Activated CD8-positive, alpha-beta T cell treated with anti-CD3 and anti-CD28 coated beads for 36 hours (primary cell): ENCODE data around the gene ACP3. TPM values are rescaled to one million over a fixed set of nuclear protein-coding genes. Genes with fewer than 3 reads are reported as not detected.

Experiments
- ATAC-seq: fragments of 200-7000 bp; cut with Tn5 transposase; one replicate; pipeline ENCODE4 v1.10.0; 2021; ENCODE audit warnings: mild to moderate bottlenecking, moderate library complexity
- CTCF ChIA-PET: fragments of 350-600 bp; sonication (Branson Sonifier 250); formaldehyde crosslinking; loops from one replicate; lab custom pipeline; 2021; ENCODE audit warnings: antibody characterized with exemption; lab: Charles Lee
- POLR2A ChIA-PET: fragments of 350-600 bp; sonication (Branson Sonifier 250); formaldehyde crosslinking; loops from one replicate; lab custom pipeline; 2021; ENCODE audit warnings: antibody characterized with exemption; lab: Charles Lee
- DNase-seq: peaks from one replicate; pipeline ENCODE4 v3.0.0-alpha.2; 2020
- H3K27ac Mint-ChIP-seq: one replicate; pipeline ENCODE4 v1.8.0; 2021; ENCODE audit warnings: mild to moderate bottlenecking, mixed read lengths
- H3K27me3 Mint-ChIP-seq: one replicate; pipeline ENCODE4 v1.8.0; 2021; ENCODE audit warnings: mixed read lengths
- H3K36me3 Mint-ChIP-seq: one replicate; pipeline ENCODE4 v1.8.0; 2021; ENCODE audit warnings: low read depth, mixed read lengths
- H3K4me1 Mint-ChIP-seq: one replicate; pipeline ENCODE4 v1.8.0; 2021; ENCODE audit warnings: low read depth, mixed read lengths
- H3K4me3 Mint-ChIP-seq: one replicate; pipeline ENCODE4 v1.8.0; 2021; ENCODE audit warnings: mild to moderate bottlenecking, moderate library complexity, mixed read lengths
- H3K9me3 Mint-ChIP-seq: one replicate; pipeline ENCODE4 v1.8.0; 2021; ENCODE audit warnings: mixed read lengths
- intact Hi-C: fragments of 100-400 bp; cut with micrococcal nuclease; formaldehyde crosslinking; loops from one replicate; pipeline ENCODE4 v1.10.0; 2022
- total RNA-seq, 2 experiments: library from RNA; stranded (reverse); gene quantifications; one replicate each; pipeline ENCODE4 v1.2.3, GENCODE V29; 2021
- TF ChIP-seq, protein P1 (sequence below): fragments of 200-600 bp; IDR thresholded peaks from one replicate; pipeline ENCODE4 v1.8.0; 2022; ENCODE audit warnings: antibody characterized with exemption, mild to moderate bottlenecking

Gene ACP3
- total RNA-seq, 2 experiments from 2014 or later = not detected

- ChIA-PET POLR2A (no interaction called here), CTCF (no interaction called here)
- Mint-ChIP-seq H3K4me1 (peaks cover 1% of the 10 kb centered on the region), H3K27me3 (peaks cover 10% of the 10 kb centered on the region), H3K4me3 (no peak overlapping the region), H3K27ac (no peak overlapping the region), H3K9me3 (no peaks in the 10 kb centered on the region), H3K36me3 (no peaks in the 10 kb centered on the region)
- DNase-seq (no peak), ATAC-seq (no peak)
- intact Hi-C loops = no loop called here
- TF ChIP-seq, protein P1, sequence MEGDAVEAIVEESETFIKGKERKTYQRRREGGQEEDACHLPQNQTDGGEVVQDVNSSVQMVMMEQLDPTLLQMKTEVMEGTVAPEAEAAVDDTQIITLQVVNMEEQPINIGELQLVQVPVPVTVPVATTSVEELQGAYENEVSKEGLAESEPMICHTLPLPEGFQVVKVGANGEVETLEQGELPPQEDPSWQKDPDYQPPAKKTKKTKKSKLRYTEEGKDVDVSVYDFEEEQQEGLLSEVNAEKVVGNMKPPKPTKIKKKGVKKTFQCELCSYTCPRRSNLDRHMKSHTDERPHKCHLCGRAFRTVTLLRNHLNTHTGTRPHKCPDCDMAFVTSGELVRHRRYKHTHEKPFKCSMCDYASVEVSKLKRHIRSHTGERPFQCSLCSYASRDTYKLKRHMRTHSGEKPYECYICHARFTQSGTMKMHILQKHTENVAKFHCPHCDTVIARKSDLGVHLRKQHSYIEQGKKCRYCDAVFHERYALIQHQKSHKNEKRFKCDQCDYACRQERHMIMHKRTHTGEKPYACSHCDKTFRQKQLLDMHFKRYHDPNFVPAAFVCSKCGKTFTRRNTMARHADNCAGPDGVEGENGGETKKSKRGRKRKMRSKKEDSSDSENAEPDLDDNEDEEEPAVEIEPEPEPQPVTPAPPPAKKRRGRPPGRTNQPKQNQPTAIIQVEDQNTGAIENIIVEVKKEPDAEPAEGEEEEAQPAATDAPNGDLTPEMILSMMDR = no peak
These were observed 61.0 kb downstream of the ACP3 start for GRCh38 chr3:132378048-132378762.

- intact Hi-C loops = no loop called here
- TF ChIP-seq, protein P1 = no peak
- CTCF ChIA-PET = no interaction called here
- Mint-ChIP-seq H3K4me1 (peaks cover 1% of the 10 kb centered on the region), H3K4me3 (no peak overlapping the region), H3K9me3 (no peaks in the 10 kb centered on the region), H3K27me3 (peaks cover 10% of the 10 kb centered on the region), H3K36me3 (no peaks in the 10 kb centered on the region), H3K27ac (no peak overlapping the region)
- DNase-seq (no peak), ATAC-seq (no peak)
- POLR2A ChIA-PET = no interaction called here
These were observed 61.6 kb downstream of the ACP3 start for GRCh38 chr3:132378846-132379245.

- no peak overlapping the region for H3K4me3 Mint-ChIP-seq
- no peak for DNase-seq
- no peak for ATAC-seq
- POLR2A ChIA-PET = no interaction called here
- intact Hi-C loops = no loop called here
- H3K4me1 Mint-ChIP-seq = peaks cover 1% of the 10 kb centered on the region
- CTCF ChIA-PET = no interaction called here
- TF ChIP-seq, protein P1 = no peak
- H3K36me3 Mint-ChIP-seq = no peaks in the 10 kb centered on the region
- no peaks in the 10 kb centered on the region for H3K9me3 Mint-ChIP-seq
- peaks cover 11% of the 10 kb centered on the region for H3K27me3 Mint-ChIP-seq
- no peak overlapping the region for H3K27ac Mint-ChIP-seq
These were observed 63.7 kb downstream of the ACP3 start for GRCh38 chr3:132380920-132381319.

- ATAC-seq (no peak), DNase-seq (no peak)
- H3K9me3 Mint-ChIP-seq = no peaks in the 10 kb centered on the region
- H3K4me1 Mint-ChIP-seq = peaks cover 1% of the 10 kb centered on the region
- intact Hi-C loops = no loop called here
- no peaks in the 10 kb centered on the region for H3K36me3 Mint-ChIP-seq
- TF ChIP-seq, protein P1 = no peak
- ChIA-PET CTCF (interaction anchor here (1.1 kb wide), 1 partner anchor 39 kb away, joined by 3 read pairs; no protein-coding TSS in a partner anchor), POLR2A (no interaction called here)
- H3K27me3 Mint-ChIP-seq = peaks cover 11% of the 10 kb centered on the region
- no peak overlapping the region for H3K4me3 Mint-ChIP-seq
- no peak overlapping the region for H3K27ac Mint-ChIP-seq
These were observed 64.2 kb downstream of the ACP3 start for GRCh38 chr3:132381348-132381944.

GRCh38 chr3:132382267-132382666, 65.1 kb downstream of the ACP3 start:
- TF ChIP-seq, protein P1 = no peak
- intact Hi-C loops = no loop called here
- no peak for ATAC-seq
- DNase-seq = no peak
- H3K4me1 Mint-ChIP-seq = peaks cover 1% of the 10 kb centered on the region
- CTCF ChIA-PET = interaction anchor here (1.1 kb wide), 1 partner anchor 40 kb away, joined by 3 read pairs; no protein-coding TSS in a partner anchor
- H3K27ac Mint-ChIP-seq = no peak overlapping the region
- POLR2A ChIA-PET = no interaction called here
- no peaks in the 10 kb centered on the region for H3K36me3 Mint-ChIP-seq
- H3K9me3 Mint-ChIP-seq = no peaks in the 10 kb centered on the region
- H3K27me3 Mint-ChIP-seq = peaks cover 9% of the 10 kb centered on the region
- H3K4me3 Mint-ChIP-seq = no peak overlapping the region
